Endothelial cell (in vitro differentiated cells): Measurements from ENCODE around the gene ATOSB. TPM values are rescaled to one million over a fixed set of nuclear protein-coding genes. Genes with fewer than 3 reads are reported as not detected.

Experiments
- DNase-seq: peaks from one replicate; pipeline ENCODE4 v3.0.0; 2021; ENCODE audit warnings: low spot score
- H3K27ac Mint-ChIP-seq: one replicate; pipeline ENCODE4 v1.8.0; 2021; ENCODE audit warnings: mixed read lengths, inconsistent platforms; ENCODE audit not compliant: unreplicated experiment
- H3K27me3 Mint-ChIP-seq: one replicate; pipeline ENCODE4 v1.8.0; 2021; ENCODE audit warnings: mild to moderate bottlenecking, moderate library complexity, mixed read lengths, inconsistent platforms; ENCODE audit not compliant: unreplicated experiment
- H3K36me3 Mint-ChIP-seq: one replicate; pipeline ENCODE4 v1.8.0; 2021; ENCODE audit warnings: mild to moderate bottlenecking, low read depth, mixed read lengths, inconsistent platforms; ENCODE audit not compliant: unreplicated experiment
- H3K4me1 Mint-ChIP-seq: one replicate; pipeline ENCODE4 v1.8.0; 2021; ENCODE audit warnings: mild to moderate bottlenecking, mixed read lengths, inconsistent platforms; ENCODE audit not compliant: unreplicated experiment
- H3K4me3 Mint-ChIP-seq: one replicate; pipeline ENCODE4 v1.8.0; 2021; ENCODE audit warnings: mild to moderate bottlenecking, mixed read lengths, inconsistent platforms; ENCODE audit not compliant: unreplicated experiment
- H3K9me3 Mint-ChIP-seq: one replicate; pipeline ENCODE4 v1.8.0; 2021; ENCODE audit warnings: mixed read lengths, inconsistent platforms; ENCODE audit not compliant: unreplicated experiment
- total RNA-seq: library from RNA; stranded (reverse); fragmentation: NEBNext Ultra II Directional; extraction: Animal tissue kit (Norgen Biotek cat#: 25700); gene quantifications from one replicate; pipeline ENCODE4 v1.2.1, GENCODE V29; 2021; ENCODE audit not compliant: unreplicated experiment
- TF ChIP-seq, protein P1 (sequence below): fragments of 200-600 bp; sonication (generic); IDR thresholded peaks from one replicate; pipeline ENCODE4 v1.5.0; 2021; ENCODE audit warnings: antibody characterized with exemption; ENCODE audit not compliant: unreplicated experiment

The ATOSB gene
- total RNA-seq, 1 donor from 2014 or later: 33.7 TPM

DNA sequence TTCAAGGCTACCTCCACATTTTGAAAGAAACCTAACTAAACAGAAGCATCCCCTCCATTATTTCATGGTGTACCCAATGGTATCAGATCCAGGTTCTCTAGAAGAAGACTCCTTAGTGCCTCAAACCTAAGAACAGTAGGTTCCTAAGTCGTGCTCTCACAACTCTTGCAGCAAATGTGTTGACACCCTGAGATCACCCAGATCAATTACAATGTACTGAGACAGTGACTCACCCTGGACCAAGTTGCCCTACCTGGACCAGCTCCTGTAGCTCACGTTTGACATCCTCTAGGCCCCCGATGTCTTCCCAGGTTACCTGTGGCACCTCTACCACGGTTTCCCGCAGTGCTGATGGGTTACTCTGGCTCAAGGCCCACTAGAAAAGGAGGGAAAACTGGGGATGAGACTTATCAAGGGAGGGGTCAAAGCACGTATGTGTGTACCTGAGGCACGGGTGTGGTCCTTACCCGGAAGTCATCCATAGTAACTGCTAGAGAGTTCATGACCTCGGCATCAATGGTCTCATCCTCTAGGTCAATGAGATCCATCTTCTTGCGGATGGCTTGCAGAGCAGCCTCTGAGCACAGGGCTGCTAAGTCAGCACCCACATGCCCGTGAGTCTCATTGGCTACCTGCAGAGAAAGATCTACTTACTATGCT lies 55.0 kb downstream of the ATOSB start:
- Mint-ChIP-seq H3K4me1 (no peaks in the 10 kb centered on the region), H3K9me3 (no peaks in the 10 kb centered on the region), H3K27ac (no peak overlapping the region)

GRCh38 chr9:35059438-35059837 lies 56.2 kb downstream of the ATOSB start:
- Mint-ChIP-seq H3K36me3 (peaks cover 86% of the 10 kb centered on the region), H3K27me3 (peaks cover 5% of the 10 kb centered on the region), H3K9me3 (no peaks in the 10 kb centered on the region), H3K27ac (no peak overlapping the region), H3K4me3 (peak overlapping the region; percentile 19), H3K4me1 (no peaks in the 10 kb centered on the region)
- no peak for DNase-seq
- TF ChIP-seq, protein P1, sequence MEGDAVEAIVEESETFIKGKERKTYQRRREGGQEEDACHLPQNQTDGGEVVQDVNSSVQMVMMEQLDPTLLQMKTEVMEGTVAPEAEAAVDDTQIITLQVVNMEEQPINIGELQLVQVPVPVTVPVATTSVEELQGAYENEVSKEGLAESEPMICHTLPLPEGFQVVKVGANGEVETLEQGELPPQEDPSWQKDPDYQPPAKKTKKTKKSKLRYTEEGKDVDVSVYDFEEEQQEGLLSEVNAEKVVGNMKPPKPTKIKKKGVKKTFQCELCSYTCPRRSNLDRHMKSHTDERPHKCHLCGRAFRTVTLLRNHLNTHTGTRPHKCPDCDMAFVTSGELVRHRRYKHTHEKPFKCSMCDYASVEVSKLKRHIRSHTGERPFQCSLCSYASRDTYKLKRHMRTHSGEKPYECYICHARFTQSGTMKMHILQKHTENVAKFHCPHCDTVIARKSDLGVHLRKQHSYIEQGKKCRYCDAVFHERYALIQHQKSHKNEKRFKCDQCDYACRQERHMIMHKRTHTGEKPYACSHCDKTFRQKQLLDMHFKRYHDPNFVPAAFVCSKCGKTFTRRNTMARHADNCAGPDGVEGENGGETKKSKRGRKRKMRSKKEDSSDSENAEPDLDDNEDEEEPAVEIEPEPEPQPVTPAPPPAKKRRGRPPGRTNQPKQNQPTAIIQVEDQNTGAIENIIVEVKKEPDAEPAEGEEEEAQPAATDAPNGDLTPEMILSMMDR: no peak

More for the DNA sequence above, 55.0 kb downstream of the ATOSB start:
- no peak for DNase-seq
- TF ChIP-seq, protein P1: no peak
- Mint-ChIP-seq H3K36me3 (peaks cover 84% of the 10 kb centered on the region), H3K27me3 (peaks cover 2% of the 10 kb centered on the region), H3K4me3 (peak overlapping the region; percentile 60)

GRCh38 chr9:35057271-35057620 lies 58.4 kb downstream of the ATOSB start:
- peak overlapping the region; percentile 44 for H3K27ac Mint-ChIP-seq

DNA sequence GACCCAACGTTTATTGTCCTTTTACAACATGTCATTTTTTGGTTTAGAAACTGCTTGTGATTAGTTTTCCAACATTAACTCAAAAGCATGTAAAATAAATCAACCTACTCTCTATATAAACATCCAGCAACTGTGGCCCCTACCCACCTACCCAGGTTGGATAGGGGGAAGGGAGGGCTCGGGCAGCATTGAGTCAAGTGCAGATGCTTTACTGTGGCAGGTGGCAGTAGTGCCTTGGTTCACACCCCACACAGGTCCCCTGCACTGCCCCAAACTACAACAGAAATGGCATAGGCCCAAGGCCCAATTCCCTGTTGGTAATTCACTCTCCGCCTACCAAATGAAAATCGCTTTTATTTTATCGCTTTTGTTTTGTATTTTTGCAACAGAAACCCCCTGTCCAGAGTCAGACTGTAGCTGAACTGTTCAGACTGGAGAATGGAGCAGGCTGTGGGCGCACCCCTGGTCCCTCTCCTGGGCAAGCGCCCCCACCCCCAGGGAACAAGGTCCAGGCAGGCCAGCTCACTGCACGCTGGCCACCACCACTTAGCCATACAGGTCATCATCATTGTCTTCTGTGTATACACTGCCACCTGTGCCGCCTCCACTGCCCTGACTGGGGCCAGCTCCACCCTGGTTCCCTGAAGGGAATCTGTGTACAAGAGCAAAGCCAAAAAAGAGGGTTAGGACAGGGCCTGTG lies 58.9 kb downstream of the ATOSB start:
- Mint-ChIP-seq H3K4me3 (peak overlapping the region; percentile 52), H3K4me1 (no peaks in the 10 kb centered on the region), H3K36me3 (peaks cover 70% of the 10 kb centered on the region), H3K27me3 (peaks cover 5% of the 10 kb centered on the region), H3K9me3 (no peaks in the 10 kb centered on the region), H3K27ac (no peak overlapping the region)
- DNase-seq: no peak
- TF ChIP-seq, protein P1: no peak

More at GRCh38 chr9:35057271-35057620, 58.4 kb downstream of the ATOSB start:
- Mint-ChIP-seq H3K4me1 (no peaks in the 10 kb centered on the region), H3K36me3 (peaks cover 75% of the 10 kb centered on the region), H3K4me3 (peak overlapping the region; percentile 52), H3K9me3 (no peaks in the 10 kb centered on the region), H3K27me3 (peaks cover 5% of the 10 kb centered on the region)
- no peak for DNase-seq
- TF ChIP-seq, protein P1: no peak
